HG02642 (cell line): Measurements from ENCODE around the gene LCN12.

Source experiments
- ATAC-seq: cut with Tn5 transposase; IDR thresholded peaks from one replicate; pipeline ENCODE4 v1.9.1; 2021; ENCODE audit warnings: mild to moderate bottlenecking; ENCODE audit not compliant: unreplicated experiment, poor library complexity

LCN12 gene, protein sequence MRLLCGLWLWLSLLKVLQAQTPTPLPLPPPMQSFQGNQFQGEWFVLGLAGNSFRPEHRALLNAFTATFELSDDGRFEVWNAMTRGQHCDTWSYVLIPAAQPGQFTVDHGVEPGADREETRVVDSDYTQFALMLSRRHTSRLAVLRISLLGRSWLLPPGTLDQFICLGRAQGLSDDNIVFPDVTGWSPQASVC

DNA sequence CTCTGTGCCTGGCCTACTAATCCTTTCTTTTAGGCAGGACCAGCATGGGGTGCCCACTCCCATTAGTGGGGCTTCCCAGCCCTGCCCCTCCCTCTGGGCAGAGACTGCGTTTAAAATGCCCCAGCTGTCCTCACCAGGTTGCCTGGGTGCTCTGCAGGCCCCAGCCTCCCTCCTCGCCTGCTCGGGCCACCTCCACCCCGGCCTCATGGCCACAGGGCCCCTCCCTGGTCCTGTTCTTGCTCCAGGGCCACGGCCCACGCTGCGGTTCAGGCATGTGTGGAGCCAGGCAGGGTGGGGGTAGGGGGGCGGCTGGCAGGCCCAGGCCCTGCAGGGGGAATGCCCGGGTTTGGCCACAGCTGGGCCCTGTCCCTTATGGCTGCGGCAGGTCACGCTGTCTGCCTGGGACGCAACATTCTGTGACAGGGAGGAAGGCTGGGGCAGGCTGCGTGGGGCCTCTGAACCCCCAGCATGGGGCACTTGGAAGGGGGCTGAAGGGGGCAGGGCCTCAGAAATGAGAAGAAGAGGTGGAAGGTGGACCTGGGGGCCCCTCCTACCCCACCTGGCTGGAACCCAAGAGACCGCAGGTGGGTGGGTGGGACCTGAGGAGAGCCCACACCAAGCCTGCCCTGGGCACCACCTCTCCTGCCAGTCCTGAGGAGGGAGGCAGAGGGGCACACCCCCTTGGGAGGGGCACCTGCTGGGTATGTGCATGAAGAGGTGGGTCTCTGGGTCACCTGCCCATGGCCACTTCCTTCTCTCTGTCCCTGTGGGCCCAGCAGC, at the start of gene LCN12:
LCN12 (plus strand) TSS at position 733 of the 780 bp plus-strand sequence. CDS start 55 bp downstream, outside the sequence.
- no peak for ATAC-seq

DNA sequence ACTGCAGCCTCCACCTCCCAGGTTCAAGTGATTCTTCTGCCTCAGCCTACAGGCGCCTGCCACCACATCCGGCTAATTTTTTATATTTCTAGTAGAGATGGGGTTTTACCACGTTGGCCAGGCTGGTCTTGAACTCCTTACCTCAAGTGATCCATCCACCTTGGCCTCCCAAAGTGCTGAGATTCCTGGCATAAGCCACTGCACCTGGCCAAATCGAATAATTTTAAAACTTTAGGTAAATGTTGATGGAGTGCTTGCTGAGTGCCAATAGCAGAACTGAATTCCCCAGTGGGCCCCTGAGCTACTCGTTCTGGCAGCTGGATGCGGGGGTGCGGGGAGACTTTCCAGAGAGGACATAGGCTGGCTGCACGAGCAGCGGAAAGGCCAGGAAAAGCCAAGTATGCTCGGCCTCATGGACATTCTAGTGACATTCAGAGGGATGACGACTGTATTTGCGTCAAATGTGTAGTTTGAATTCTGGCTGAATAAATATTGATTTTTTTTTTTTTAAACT, 49.0 kb upstream of the LCN12 start:
- no peak for ATAC-seq

DNA sequence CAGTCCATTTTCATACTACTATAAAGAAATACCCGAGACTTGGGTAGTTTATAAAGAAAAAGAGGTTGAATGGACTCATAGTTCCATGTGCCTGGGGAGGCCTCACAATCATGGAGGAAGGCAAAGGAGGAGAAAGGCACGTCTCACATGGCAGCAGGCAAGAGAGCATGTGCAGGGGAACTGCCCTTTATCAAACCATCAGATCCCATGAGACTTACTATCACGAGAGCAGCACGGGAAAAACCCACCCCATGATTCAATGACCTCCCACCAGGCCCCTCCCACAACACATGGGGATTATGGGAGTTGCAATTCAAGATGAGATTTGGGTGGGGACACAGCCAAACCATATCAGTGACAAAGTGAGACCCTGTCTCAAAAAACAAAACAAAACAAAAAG, 45.8 kb upstream of the LCN12 start:
- ATAC-seq, result no peak

DNA sequence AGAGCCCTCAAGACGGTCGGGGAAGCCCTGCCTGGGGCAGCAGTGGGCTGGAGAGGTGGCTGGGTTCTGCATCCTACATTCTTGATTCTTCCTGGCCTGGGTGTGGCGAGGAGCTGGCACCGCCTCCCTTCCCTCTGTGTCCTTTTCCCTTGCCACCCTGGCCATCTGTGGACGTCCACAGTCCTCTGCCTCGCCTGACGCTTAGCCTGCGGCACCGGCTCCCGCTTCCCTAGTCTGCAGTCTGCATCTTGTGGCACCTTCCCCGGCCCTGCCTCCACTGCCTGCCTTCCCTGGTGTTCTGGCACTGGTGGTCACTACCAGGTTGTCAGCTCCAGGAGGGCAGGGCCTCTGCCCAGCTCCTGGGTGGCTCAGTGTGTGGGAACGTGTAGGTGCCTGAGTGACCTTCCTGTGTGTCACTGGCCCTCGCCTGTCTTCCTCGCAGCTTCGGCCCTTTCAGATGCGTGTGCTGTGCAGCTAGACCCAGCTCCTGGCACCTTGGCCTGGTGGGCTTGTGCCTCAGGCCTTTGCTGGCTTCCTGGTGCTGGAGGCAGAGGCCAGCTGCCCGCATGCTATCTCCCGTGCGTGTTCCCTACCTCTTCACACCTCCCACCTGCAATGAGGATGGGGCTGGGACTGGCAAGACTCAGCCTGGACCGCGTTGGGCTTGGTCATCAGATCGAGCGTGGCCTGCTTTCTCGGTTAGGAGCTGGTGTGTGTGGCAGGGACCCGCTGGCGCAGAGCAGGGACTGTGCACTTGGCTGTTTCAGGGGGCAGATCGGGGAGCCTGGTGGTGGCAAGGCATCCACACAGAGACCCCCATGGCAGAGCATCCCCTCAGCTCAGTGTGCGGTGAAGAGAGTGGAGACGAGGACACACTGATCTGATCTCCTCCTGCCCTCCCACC, 44.8 kb upstream of the LCN12 start:
- no peak for ATAC-seq

DNA sequence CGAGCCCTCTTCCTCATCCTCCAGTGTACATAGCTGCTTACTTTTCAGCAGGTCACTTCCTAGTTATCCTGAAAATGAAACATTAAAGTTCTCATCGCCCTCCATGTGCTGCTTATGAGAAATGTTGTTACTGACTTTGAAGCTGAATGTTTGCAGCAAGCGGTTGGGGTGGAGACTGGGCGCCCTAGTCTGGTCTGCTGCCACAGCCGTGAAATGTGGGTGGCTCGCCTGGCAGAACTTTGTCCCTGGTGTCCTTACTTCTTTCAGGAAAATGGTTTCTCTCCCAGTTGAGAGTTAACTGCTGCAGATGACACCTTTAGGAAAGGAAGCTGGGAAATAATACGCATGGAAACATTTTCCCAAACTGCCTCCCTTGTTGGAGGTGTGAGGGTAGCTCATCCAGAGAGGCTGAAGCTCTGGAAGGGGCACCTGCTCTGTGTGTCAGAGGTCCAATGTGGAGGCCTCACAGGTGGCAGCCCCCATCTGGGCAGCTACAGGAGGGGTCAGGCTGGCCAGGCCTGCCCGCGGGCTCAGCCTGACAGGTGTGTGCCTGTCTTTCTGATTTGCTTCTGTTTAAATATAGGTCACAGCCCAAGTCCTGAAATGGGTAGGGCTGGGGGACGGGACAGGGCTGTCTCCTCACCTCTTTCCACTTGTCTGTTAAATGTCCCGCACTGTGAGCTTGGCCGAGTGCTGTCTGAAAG, 41.7 kb upstream of the LCN12 start:
- no peak for ATAC-seq

DNA sequence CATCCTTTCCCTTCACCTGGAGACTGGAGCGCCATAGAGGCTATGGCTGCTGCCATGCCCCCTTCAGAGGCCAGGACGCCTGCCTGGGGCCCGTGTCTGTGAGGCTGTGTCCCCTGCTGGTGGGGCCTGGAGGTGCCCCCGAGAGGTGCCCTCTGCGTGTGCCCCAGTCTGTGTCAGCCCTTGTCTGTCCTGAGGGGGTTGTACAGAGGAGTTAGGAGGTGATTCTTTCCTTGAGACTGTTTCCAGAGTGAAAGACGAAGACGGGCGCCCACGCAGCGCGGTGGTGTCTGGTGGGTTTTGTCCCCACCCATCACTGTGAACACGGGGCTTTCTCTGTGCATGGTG, 41.2 kb upstream of the LCN12 start:
- ATAC-seq, result no peak

DNA sequence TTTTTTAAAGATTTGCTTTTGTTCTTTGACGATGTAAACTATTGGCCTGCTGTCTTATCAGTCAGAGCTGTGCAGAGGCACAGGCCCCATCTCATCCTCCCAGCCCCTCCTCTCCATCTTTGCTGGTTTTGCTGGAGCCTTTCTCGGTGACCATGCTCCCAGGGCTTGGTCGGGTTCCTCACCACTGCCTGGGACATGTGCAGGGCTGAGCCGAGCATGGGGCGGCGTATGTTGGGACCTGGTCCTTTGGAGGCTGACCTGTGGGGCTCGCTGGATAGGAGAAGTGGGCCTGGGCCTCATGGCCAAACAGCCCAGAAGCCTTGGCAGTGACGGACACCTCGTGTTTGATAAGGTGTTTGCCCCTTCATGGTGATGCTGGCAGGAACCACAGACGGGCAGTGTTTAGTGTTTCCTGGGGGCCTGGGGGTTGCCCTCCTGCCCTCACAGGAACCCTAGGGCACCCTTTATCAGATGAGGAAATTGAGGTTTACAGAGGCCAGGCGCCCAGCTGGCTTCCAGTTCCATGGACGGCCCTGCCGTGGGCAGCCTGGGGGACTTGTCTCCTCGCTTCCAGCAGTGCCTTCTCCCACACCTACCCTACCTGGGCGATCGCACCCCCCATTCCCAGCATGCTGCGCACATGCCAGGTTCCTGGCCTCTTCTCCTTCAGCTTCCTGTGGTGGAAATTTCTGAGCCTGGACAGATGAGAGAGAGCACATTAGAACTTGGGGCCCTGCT, 38.2 kb upstream of the LCN12 start:
- no peak for ATAC-seq

DNA sequence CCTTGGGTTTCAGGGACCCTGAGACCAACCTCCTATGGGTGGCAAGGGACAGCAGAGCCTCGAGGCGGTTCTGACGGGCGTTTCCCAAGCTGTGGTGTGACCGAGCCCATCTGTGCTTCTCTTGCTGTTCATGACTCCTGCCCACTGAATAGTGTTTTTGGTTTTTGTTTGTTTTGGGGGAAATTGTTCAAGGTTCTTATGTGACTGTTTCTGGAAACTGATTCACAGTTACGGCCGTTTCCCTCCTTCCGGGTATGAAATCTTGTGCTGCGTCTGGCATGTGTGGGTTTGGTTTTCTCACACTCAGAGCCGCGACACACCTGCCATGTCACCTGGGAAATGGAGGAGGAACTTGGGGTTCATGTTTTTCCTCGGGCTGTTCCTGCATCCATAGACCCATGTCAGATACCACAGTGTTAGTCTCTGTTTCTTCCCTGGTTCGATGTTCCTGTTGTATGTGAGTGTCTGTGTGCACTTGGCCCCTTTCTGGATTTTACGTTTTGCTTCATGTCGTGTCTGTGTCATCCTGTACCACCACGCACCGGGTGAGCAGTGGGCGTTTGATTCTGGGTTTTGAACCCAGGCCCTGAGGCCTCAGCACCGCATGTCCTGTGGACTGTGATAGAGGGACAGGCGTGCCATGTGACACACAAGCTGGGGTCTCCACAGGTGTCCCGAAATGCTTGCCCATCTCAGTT, 36.3 kb upstream of the LCN12 start:
- no peak for ATAC-seq

DNA sequence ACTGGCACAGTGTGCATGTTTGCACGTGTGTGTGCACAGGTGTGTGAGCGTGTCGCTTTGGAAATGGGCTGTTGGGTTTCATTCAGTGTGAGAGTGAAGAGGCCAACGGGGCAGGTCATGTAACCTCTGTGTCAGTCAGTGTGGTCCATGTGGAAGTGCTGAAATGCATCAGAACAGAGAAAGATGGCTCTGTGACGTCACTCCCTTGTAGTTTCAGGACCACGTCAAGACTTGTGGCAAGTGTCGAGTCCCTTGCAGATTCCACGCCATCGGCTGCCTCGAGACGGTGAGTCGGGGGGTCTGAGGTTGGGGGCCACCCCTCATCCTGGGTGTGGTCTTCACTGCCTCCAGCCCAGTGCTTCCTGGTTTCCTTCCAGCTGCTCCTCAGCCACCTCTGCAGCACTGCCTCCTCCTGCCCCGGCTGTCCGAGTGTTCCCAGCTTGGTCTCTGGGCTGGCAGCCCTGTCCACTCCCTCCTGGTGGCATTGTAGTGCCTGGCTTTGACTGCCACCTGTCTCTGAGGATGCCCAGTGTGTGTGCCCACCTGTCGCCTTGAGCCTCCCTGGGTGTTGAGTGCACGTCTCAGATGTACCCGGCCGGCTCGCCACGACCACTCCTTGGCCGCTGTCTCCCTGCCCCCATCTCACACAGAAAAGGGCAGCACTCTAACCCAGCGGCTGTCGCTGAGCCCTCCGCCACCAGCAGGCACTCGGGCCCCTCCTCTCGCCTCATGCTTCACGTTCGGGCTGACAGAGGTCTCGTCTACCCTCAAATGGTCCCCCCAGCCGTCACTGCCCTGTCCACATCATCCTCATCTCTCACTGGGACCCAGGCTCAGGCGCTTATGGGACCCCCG, 35.5 kb upstream of the LCN12 start:
- ATAC-seq, result no peak

DNA sequence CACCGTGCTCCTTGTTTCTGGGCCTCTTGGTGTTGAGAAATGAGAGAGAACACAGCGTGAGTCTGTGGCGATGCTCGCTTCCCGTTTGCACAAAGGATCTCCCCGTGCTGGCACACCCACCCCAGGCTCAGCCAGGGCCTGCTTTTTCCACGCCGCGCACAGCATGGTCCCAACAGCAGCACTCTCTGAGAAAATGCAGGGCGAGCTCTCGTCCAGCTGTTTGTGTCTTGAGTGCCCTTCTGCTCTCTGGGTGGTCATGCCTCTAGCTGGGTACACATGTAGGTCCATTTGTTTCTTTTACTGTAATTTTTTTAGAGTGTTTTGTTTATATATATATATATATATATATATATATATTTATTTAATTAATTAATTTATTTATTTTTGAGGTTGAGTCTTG, 34.2 kb upstream of the LCN12 start:
- no peak for ATAC-seq

DNA sequence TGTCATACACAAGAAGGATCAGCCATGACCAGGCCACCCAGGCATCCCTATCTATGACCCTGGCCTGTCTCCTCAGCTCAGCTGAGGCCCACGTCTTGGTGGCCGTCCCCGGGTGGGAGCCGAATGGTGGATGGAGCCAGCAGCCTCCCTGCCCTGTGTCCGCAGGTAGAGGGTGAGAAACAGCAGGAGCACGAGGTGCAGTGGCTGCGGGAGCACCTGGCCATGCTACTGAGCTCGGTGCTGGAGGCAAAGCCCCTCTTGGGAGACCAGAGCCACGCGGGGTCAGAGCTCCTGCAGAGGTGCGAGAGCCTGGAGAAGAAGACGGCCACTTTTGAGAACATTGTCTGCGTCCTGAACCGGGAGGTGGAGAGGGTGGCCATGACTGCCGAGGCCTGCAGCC, 32.0 kb upstream of the LCN12 start:
- ATAC-seq, result no peak

DNA sequence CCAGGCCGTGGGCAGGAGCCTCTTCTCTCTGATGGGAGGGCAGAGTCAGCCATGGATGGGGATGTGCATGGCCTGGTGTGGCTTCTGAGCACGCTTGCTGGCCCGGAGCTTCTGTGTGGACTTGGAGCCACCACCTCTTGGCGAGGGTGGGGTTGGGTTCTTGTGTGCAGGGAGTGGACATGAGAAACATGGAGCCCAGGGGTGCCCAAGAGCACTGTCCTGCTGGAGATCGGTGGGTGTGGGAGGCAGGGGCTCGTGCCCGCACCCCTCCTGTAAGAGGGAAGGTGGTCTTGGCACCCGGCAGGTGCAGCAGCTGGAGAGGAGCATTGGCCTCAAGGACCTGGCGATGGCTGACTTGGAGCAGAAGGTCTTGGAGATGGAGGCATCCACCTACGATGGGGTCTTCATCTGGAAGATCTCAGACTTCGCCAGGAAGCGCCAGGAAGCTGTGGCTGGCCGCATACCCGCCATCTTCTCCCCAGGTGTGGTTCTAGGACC, 31.3 kb upstream of the LCN12 start:
- no peak for ATAC-seq

DNA sequence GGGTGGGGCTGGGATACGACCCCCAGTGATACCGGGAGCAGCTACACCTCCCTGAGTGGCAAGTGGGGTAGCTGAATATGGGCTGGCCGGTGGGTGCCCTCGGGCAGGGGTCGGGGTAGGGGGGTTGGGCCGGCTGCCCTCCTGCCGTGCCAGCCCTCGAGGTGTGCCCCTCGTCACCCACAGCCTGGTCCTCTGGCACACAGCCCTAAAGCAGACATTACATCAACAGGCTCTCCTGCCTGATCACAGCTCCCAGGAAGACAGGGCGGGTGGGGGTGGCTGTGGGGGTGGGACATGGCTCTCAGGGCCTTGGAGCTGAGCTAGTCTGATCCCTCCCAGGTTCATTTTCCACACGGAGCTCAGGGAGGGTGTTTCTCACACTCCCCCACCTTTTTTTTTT, 30.8 kb upstream of the LCN12 start:
- ATAC-seq, result no peak

DNA sequence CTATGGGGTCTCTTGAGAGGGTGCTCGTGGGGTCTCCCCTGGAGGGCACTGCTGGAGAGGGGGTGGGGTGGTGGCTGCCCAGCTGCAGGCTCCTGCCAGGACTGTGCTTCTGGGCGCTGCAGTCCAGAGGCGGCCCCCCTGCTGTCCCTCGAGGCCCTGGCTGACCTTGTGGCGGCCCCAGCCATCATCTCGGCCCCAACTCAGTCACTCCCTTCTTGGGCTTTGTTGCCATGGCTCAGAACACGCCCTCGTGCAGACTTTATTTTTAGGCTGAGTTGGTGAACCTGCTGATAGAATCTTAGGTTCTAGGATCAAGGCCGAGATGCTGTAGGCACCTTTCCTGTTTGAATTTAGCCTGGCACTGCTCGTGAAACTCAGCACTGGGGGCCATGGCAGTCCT, 30.4 kb upstream of the LCN12 start:
- no peak for ATAC-seq

DNA sequence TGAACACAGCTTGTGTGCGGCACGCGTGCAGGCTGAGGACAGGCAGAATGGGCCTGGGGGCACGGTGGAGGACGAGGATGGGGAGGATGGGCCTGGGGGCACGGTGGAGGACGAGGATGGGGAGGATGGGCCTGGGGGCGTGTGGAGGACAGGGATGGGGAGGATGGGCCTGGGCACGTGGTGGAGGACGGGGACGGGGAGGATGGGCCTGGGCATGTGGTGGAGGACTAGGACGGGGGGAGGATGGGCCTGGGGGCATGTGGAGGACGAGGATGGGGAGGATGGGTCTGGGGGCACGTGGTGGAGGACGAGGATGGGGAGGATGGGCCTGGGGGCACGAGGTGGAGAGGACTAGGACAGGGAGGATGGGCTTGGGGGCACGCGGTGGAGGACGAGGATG, 29.5 kb upstream of the LCN12 start:
- ATAC-seq, result no peak

DNA sequence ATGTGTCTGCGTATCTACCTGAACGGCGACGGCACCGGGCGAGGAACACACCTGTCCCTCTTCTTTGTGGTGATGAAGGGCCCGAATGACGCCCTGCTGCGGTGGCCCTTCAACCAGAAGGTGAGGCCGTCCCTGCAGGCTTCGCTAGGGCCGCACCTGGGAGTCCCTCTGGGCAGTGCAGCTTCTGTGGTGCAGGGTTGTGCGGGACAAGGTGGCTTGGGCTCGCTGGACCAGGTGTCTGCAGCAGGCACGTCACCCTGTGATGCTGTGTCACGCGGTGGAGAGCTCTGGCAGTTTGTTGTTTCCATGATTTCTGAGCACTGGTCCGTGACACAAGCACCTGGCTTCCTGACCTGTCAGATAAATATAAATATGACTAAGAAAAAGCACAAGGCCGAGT, 28.2 kb upstream of the LCN12 start:
- ATAC-seq, result no peak

DNA sequence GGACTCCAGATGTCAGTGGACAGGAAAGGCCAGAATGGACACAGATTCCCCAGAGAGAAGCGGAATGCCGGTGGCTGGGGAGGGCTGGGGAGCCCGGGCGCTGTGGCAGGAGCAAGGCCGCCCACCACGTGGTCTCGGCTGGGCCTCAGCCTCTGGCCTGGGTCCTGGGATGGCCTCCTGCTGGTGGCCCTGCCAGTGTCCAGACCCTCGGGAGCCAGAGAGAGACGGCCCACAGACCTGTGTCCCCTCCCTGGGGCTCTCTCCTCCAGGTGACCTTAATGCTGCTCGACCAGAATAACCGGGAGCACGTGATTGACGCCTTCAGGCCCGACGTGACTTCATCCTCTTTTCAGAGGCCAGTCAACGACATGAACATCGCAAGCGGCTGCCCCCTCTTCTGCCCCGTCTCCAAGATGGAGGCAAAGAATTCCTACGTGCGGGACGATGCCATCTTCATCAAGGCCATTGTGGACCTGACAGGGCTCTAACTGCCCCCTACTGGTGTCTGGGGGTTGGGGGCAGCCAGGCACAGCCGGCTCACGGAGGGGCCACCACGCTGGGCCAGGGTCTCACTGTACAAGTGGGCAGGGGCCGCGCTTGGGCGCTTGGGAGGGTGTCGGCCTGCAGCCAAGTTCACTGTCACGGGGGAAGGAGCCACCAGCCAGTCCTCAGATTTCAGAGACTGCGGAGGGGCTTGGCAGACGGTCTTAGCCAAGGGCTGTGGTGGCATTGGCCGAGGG, 26.5 kb upstream of the LCN12 start:
- no peak for ATAC-seq
